HepG2 (cell line): ENCODE data around the gene RNF208. TPM values are rescaled to one million over a fixed set of nuclear protein-coding genes. Genes with fewer than 3 reads are reported as not detected.

Experiments used
- ELF4 ChIP-seq: sonication (generic); formaldehyde crosslinking; IDR thresholded peaks from 2 replicates; pipeline ENCODE4 v1.5.0; 2020; ENCODE audit warnings: missing genetic modification reagents, mild to moderate bottlenecking, moderate library complexity, borderline replicate concordance
- ERF ChIP-seq: IDR thresholded peaks from 2 replicates; pipeline ENCODE4 v1.6.1; 2018; ENCODE audit warnings: missing biosample characterization, missing genetic modification reagents
- ETV5 ChIP-seq: IDR thresholded peaks from 2 replicates; pipeline ENCODE4 v1.6.1; 2018; ENCODE audit warnings: missing biosample characterization, missing genetic modification reagents, inconsistent platforms, borderline replicate concordance
- HOXA5 ChIP-seq: sonication (generic); formaldehyde crosslinking; IDR thresholded peaks from 2 replicates; pipeline ENCODE4 v1.4.0; 2020; ENCODE audit warnings: missing genetic modification reagents
- NFE2L1 ChIP-seq: sonication (generic); formaldehyde crosslinking; IDR thresholded peaks from 2 replicates; pipeline ENCODE4 v1.4.0; 2020; ENCODE audit warnings: missing genetic modification reagents, mild to moderate bottlenecking, borderline replicate concordance
- RBFOX2 ChIP-seq: fragments of 200-400 bp; formaldehyde crosslinking; IDR thresholded peaks from 2 replicates; pipeline ENCODE4 v1.6.1; 2017; ENCODE audit warnings: low read depth, mild to moderate bottlenecking, low read length
- SP2 ChIP-seq: sonication (generic); formaldehyde crosslinking; IDR thresholded peaks from 2 replicates; pipeline ENCODE4 v1.5.1; 2020; ENCODE audit warnings: mild to moderate bottlenecking, missing genetic modification reagents
- TBX2 ChIP-seq: sonication (generic); formaldehyde crosslinking; IDR thresholded peaks from 2 replicates; pipeline ENCODE4 v1.5.0; 2020; ENCODE audit warnings: missing genetic modification reagents, mild to moderate bottlenecking, borderline replicate concordance
- WIZ ChIP-seq: sonication (generic); formaldehyde crosslinking; IDR thresholded peaks from 2 replicates; pipeline ENCODE4 v1.5.1; 2020; ENCODE audit warnings: mild to moderate bottlenecking, missing genetic modification reagents
- ZKSCAN8 ChIP-seq: IDR thresholded peaks from 2 replicates; pipeline ENCODE4 v1.6.1; 2016; ENCODE audit warnings: borderline replicate concordance, missing genetic modification reagents, missing compliant biosample characterization
- ZNF207 ChIP-seq: fragments of 450-650 bp; IDR thresholded peaks from 2 replicates; pipeline ENCODE4 v1.6.1; 2016; ENCODE audit warnings: antibody characterized with exemption, borderline replicate concordance
- ZNF224 ChIP-seq: sonication (generic); formaldehyde crosslinking; IDR thresholded peaks from 2 replicates; pipeline ENCODE4 v1.5.0; 2020; ENCODE audit warnings: mild to moderate bottlenecking, missing genetic modification reagents
- ZNF331 ChIP-seq: sonication (generic); formaldehyde crosslinking; IDR thresholded peaks from 2 replicates; pipeline ENCODE4 v1.4.0; 2020; ENCODE audit warnings: missing genetic modification reagents
- ZNF333 ChIP-seq: sonication (generic); formaldehyde crosslinking; IDR thresholded peaks from 2 replicates; pipeline ENCODE4 v1.4.0; 2020; ENCODE audit warnings: mild to moderate bottlenecking, missing genetic modification reagents, borderline replicate concordance
- ZNF451 ChIP-seq: sonication (generic); formaldehyde crosslinking; IDR thresholded peaks from 2 replicates; pipeline ENCODE4 v1.5.0; 2020; ENCODE audit warnings: mild to moderate bottlenecking, missing genetic modification reagents
- ZNF619 ChIP-seq: sonication (generic); formaldehyde crosslinking; IDR thresholded peaks from 2 replicates; pipeline ENCODE4 v1.4.0; 2020; ENCODE audit warnings: mild to moderate bottlenecking, missing genetic modification reagents
- ZNF672 ChIP-seq: sonication (generic); formaldehyde crosslinking; IDR thresholded peaks from 2 replicates; pipeline ENCODE4 v1.8.1; 2022; ENCODE audit warnings: missing genetic modification reagents
- ZSCAN25 ChIP-seq: sonication (generic); formaldehyde crosslinking; IDR thresholded peaks from 2 replicates; pipeline ENCODE4 v1.8.0; 2022; ENCODE audit warnings: mild to moderate bottlenecking, missing genetic modification reagents
- polyA plus RNA-seq, 8 experiments: library from polyadenylated mRNA; depleted of rRNA in 3 of 8; stranded (reverse) in 7 of 8; unstranded in 1 of 8; fragments of >200 nt; fragmentation: Illumina TruSeq in 4 of 8; extraction: Trizol in 4 of 8; gene quantifications; 2 replicates each; pipeline versions ENCODE4 v1.2.1 to v1.2.3, GENCODE V29; 2011 to 2016; ENCODE audit warnings: low read depth in 4 of 8, missing spikeins in 1 of 8, mixed read lengths in 1 of 8; ENCODE audit not compliant: insufficient read depth in 1 of 8
- total RNA-seq, 5 experiments: library from RNA; depleted of rRNA; stranded (reverse); fragments of >200 nt; fragmentation: Illumina TruSeq; extraction: Trizol; gene quantifications; 2 replicates each; pipeline ENCODE4 v1.2.3, GENCODE V29; 2016; ENCODE audit warnings: low read depth in 1 of 5
- TF ChIP-seq, protein P1 (sequence below): sonication (generic); formaldehyde crosslinking; IDR thresholded peaks from 2 replicates; pipeline ENCODE4 v1.5.1; 2020; ENCODE audit warnings: missing genetic modification reagents, mild to moderate bottlenecking, borderline replicate concordance
- TF ChIP-seq, protein P2 (sequence below): sonication (generic); formaldehyde crosslinking; IDR thresholded peaks from 2 replicates; pipeline ENCODE4 v1.8.1; 2023; ENCODE audit warnings: mild to moderate bottlenecking, inconsistent platforms, moderate library complexity, missing genetic modification reagents, borderline replicate concordance
- TF ChIP-seq, protein P3 (sequence below): sonication (generic); formaldehyde crosslinking; IDR thresholded peaks from 2 replicates; pipeline ENCODE4 v1.9.0; 2021; ENCODE audit warnings: missing genetic modification reagents, borderline replicate concordance
- TF ChIP-seq, protein P4 (sequence below): sonication (generic); IDR thresholded peaks from 2 replicates; pipeline ENCODE4 v1.6.1; 2016; ENCODE audit warnings: low read depth, borderline replicate concordance

Gene RNF208
- total and polyA plus RNA-seq, 2 of the 13 experiments (the other 11 are each of a cell fraction or from before 2014, with no cell fraction given), result 1.6 to 2.1 TPM

DNA sequence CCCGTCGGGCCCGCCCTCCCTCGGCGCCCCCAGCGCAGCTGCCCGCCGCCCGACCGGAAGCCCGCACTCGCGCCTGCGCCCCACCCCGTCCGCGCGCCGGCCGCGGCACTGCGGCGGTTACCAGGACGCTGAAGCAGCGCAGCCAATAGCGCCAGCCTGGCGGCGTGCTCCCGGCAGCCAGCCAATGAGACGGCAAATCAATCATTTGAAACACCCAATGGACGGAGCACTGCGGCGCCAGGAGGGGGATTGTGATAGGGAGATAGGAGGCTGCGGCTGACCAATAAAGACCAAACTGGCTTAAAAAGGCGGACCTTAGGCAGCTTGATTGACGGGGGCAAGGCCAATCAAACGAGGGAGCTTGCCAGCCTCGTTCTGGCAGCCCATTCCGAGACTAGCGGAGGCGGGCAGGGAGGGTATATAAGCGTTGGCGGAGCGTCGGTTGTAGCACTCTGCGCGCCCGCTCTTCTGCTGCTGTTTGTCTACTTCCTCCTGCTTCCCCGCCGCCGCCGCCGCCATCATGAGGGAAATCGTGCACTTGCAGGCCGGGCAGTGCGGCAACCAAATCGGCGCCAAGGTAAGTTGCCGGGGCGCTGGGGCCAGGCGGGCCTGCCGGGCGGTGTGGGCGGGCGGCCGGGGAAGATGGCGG is 18.9 kb upstream of the RNF208 start, which contains the start of gene TUBB4B (continued):
- TF ChIP-seq ZNF451 (0 out of 2 replicates have a peak, but pooled peaks have one; percentile 40), ZNF672 (CRISPR knock-in tag) (peak; percentile 67; the same call in 1 of the 2 replicates), HOXA5 (CRISPR knock-in tag) (peak; percentile 48), ZNF331 (CRISPR knock-in tag) (peak; percentile 62; the same call in 1 of the 2 replicates), ZNF224 (CRISPR knock-in tag) (peak; percentile 59; the same call in 1 of the 2 replicates), TBX2 (CRISPR knock-in tag) (no peak), ZNF207 (no peak), ZNF333 (no peak), NFE2L1 (no peak), ZKSCAN8 (CRISPR knock-in tag) (0 out of 2 replicates have a peak, but pooled peaks have one; percentile 66), RBFOX2 (peak; percentile 87), ELF4 (CRISPR knock-in tag) (no peak), ETV5 (CRISPR knock-in tag) (peak; percentile 31; the same call in 1 of the 2 replicates), ZSCAN25 (CRISPR knock-in tag) (no peak), WIZ (CRISPR knock-in tag) (no peak), SP2 (peak; percentile 98), ERF (peak; percentile 39; the same call in 1 of the 2 replicates), ZNF619 (CRISPR knock-in tag) (no peak)
- TF ChIP-seq, protein P1, sequence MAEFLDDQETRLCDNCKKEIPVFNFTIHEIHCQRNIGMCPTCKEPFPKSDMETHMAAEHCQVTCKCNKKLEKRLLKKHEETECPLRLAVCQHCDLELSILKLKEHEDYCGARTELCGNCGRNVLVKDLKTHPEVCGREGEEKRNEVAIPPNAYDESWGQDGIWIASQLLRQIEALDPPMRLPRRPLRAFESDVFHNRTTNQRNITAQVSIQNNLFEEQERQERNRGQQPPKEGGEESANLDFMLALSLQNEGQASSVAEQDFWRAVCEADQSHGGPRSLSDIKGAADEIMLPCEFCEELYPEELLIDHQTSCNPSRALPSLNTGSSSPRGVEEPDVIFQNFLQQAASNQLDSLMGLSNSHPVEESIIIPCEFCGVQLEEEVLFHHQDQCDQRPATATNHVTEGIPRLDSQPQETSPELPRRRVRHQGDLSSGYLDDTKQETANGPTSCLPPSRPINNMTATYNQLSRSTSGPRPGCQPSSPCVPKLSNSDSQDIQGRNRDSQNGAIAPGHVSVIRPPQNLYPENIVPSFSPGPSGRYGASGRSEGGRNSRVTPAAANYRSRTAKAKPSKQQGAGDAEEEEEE (CRISPR knock-in tag), result no peak
- TF ChIP-seq, protein P2, sequence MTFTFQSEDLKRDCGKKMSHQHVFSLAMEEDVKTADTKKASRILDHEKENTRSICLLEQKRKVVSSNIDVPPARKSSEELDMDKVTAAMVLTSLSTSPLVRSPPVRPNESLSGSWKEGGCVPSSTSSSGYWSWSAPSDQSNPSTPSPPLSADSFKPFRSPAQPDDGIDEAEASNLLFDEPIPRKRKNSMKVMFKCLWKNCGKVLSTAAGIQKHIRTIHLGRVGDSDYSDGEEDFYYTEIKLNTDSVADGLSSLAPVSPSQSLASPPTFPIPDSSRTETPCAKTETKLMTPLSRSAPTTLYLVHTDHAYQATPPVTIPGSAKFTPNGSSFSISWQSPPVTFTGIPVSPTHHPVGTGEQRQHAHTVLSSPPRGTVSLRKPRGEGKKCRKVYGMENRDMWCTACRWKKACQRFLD (CRISPR knock-in tag), result no peak
- TF ChIP-seq, protein P3, sequence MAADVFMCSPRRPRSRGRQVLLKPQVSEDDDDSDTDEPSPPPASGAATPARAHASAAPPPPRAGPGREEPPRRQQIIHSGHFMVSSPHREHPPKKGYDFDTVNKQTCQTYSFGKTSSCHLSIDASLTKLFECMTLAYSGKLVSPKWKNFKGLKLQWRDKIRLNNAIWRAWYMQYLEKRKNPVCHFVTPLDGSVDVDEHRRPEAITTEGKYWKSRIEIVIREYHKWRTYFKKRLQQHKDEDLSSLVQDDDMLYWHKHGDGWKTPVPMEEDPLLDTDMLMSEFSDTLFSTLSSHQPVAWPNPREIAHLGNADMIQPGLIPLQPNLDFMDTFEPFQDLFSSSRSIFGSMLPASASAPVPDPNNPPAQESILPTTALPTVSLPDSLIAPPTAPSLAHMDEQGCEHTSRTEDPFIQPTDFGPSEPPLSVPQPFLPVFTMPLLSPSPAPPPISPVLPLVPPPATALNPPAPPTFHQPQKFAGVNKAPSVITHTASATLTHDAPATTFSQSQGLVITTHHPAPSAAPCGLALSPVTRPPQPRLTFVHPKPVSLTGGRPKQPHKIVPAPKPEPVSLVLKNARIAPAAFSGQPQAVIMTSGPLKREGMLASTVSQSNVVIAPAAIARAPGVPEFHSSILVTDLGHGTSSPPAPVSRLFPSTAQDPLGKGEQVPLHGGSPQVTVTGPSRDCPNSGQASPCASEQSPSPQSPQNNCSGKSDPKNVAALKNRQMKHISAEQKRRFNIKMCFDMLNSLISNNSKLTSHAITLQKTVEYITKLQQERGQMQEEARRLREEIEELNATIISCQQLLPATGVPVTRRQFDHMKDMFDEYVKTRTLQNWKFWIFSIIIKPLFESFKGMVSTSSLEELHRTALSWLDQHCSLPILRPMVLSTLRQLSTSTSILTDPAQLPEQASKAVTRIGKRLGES (CRISPR knock-in tag), result peak; percentile 20; the same call in 1 of the 2 replicates
- TF ChIP-seq, protein P4, sequence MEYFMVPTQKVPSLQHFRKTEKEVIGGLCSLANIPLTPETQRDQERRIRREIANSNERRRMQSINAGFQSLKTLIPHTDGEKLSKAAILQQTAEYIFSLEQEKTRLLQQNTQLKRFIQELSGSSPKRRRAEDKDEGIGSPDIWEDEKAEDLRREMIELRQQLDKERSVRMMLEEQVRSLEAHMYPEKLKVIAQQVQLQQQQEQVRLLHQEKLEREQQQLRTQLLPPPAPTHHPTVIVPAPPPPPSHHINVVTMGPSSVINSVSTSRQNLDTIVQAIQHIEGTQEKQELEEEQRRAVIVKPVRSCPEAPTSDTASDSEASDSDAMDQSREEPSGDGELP, result no peak
